GM19463 (cell line): ENCODE results near the gene RNF217.
"Not testable (repeated sequence)": the region's sequence is repeated elsewhere in the genome, so short reads cannot be mapped to it uniquely, and the experiment has no call there.

Experiments used
- ATAC-seq: cut with Tn5 transposase; IDR thresholded peaks from one replicate; pipeline ENCODE4 v1.9.1; 2021; ENCODE audit warnings: mild to moderate bottlenecking, moderate library complexity; ENCODE audit not compliant: unreplicated experiment

Gene RNF217

GRCh38 chr6:125121894-125122293 is 159.7 kb downstream of the RNF217 start:
- no peak for ATAC-seq

GRCh38 chr6:125123051-125123450 is 160.8 kb downstream of the RNF217 start:
- ATAC-seq, result no peak

- ATAC-seq, result no peak
Measured at GRCh38 chr6:125123468-125124048, 161.3 kb downstream of the RNF217 start.

GRCh38 chr6:125124049-125124669 is 161.9 kb downstream of the RNF217 start:
- no peak for ATAC-seq

- ATAC-seq, result not testable (repeated sequence)
Measured at GRCh38 chr6:125125856-125126255, 163.6 kb downstream of the RNF217 start.

GRCh38 chr6:125129354-125129753 is 167.1 kb downstream of the RNF217 start:
- no peak for ATAC-seq

GRCh38 chr6:125132058-125132457 is 169.8 kb downstream of the RNF217 start:
- ATAC-seq, result no peak

GRCh38 chr6:125136378-125136777 is 174.1 kb downstream of the RNF217 start:
- ATAC-seq, result no peak

GRCh38 chr6:125138083-125138482 is 175.8 kb downstream of the RNF217 start:
- no peak for ATAC-seq

- no peak for ATAC-seq
Measured at GRCh38 chr6:125140808-125141207, 178.6 kb downstream of the RNF217 start.
